HCT116 (cell line): ENCODE data around the gene HEMK1. TPM values are rescaled to one million over a fixed set of nuclear protein-coding genes. Genes with fewer than 3 reads are reported as not detected.

Experiments
- ATAC-seq: fragments of 200-7000 bp; cut with Tn5 transposase; 2 replicates; pipeline ENCODE4 v1.9.1; 2020; ENCODE audit warnings: mild to moderate bottlenecking, moderate library complexity
- BruUV-seq: library from RNA; stranded (reverse); fragments of 400-500 nt; replicated peaks from 2 replicates; lab custom pipeline; 2021; lab: Mats Ljungman, UMichigan
- CTCF ChIA-PET: fragments of 300-600 bp; sonication (Branson Sonifier 250); formaldehyde crosslinking; loops from one replicate; lab custom pipeline; 2021; ENCODE audit warnings: antibody characterized with exemption; lab: Charles Lee
- POLR2A ChIA-PET: fragments of 300-600, 350-600 bp; sonication (Branson Sonifier 250); formaldehyde crosslinking; loops from one replicate; lab custom pipeline; 2021; ENCODE audit warnings: antibody characterized with exemption; lab: Charles Lee
- RAD21 ChIA-PET, 2 experiments: fragments of 300-600 bp; sonication (Branson Sonifier 250); formaldehyde crosslinking; loops; one replicate each; lab custom pipeline; 2023; ENCODE audit warnings: low total read pairs in 2 of 2; ENCODE audit not compliant: uncharacterized antibody in 2 of 2, unreplicated experiment in 2 of 2, low non-redundant PET in 1 of 2; lab: Charles Lee
- DNase-seq: peaks from one replicate; pipeline ENCODE4 v3.0.0-alpha.2; 2010; ENCODE audit warnings: low read depth, low spot score
- H2AFZ ChIP-seq: fragments of 200-600 bp; shearing (Covaris generic), sonication (generic); 2 replicates; pipeline ENCODE4 v1.6.1; 2017; ENCODE audit warnings: low read depth, mixed run types, mixed read lengths, antibody characterized with exemption, low read length; ENCODE audit not compliant: poor library complexity, severe bottlenecking
- H3K27ac ChIP-seq: 2 replicates; pipeline ENCODE4 v1.5.1; 2012; ENCODE audit warnings: low read depth, low read length
- H3K27me3 ChIP-seq: fragments of 200-600 bp; sonication (generic); 2 replicates; pipeline ENCODE4 v1.6.1; 2016; ENCODE audit warnings: mixed run types, low read length, mixed read lengths; ENCODE audit not compliant: insufficient read depth
- H3K36me3 ChIP-seq, 2 experiments: fragments of 200-500 bp in 1 of 2; fragments of 200-600 bp in 1 of 2; sonication (Bioruptor generic) in 1 of 2; sonication (generic) in 1 of 2; 2 replicates each; pipeline versions ENCODE4 v1.5.1 to v1.6.1; 2014 to 2016; ENCODE audit warnings: low read length in 2 of 2, inconsistent platforms in 1 of 2, mixed read lengths in 1 of 2, mixed run types in 1 of 2; ENCODE audit not compliant: insufficient read depth in 2 of 2, control insufficient read depth in 1 of 2
- H3K4me1 ChIP-seq, 2 experiments: fragments of 200-600 bp in 1 of 2; sonication (generic) in 1 of 2; 2 replicates each; pipeline versions ENCODE4 v1.5.1 to v1.6.1; 2012 to 2017; ENCODE audit warnings: low read length in 2 of 2, inconsistent platforms in 1 of 2, mild to moderate bottlenecking in 1 of 2, mixed read lengths in 1 of 2, mixed run types in 1 of 2, moderate library complexity in 1 of 2; ENCODE audit not compliant: insufficient read depth in 2 of 2, control insufficient read depth in 1 of 2
- H3K4me2 ChIP-seq: fragments of 200-600 bp; sonication (generic); 2 replicates; pipeline ENCODE4 v1.6.1; 2017; ENCODE audit warnings: mixed run types, low read length, mixed read lengths
- H3K4me3 ChIP-seq, 2 experiments: fragments of 200-600 bp in 1 of 2; sonication (generic) in 1 of 2; replicated peaks in 1 of 2; 2 replicates each; pipeline ENCODE4 v1.5.1; 2011 to 2016; ENCODE audit warnings: low read length in 2 of 2, control low read depth in 1 of 2, low read depth in 1 of 2, mild to moderate bottlenecking in 1 of 2, mixed read lengths in 1 of 2, mixed run types in 1 of 2
- H3K79me2 ChIP-seq: fragments of 200-600 bp; sonication (generic); 2 replicates; pipeline ENCODE4 v1.6.1; 2017; ENCODE audit warnings: mild to moderate bottlenecking, mixed run types, low read length, moderate library complexity, mixed read lengths; ENCODE audit not compliant: insufficient read depth
- H3K9ac ChIP-seq: fragments of 200-600 bp; sonication (generic); 2 replicates; pipeline ENCODE4 v1.6.1; 2016; ENCODE audit warnings: low read length, mixed read lengths
- H3K9me2 ChIP-seq: fragments of 200-600 bp; sonication (generic), shearing (Covaris generic); 2 replicates; pipeline ENCODE4 v1.6.1; 2017; ENCODE audit warnings: mixed run types, mild to moderate bottlenecking, moderate library complexity; ENCODE audit not compliant: insufficient read depth
- H3K9me3 ChIP-seq, 2 experiments: fragments of 200-500 bp in 1 of 2; fragments of 200-600 bp in 1 of 2; sonication (Bioruptor generic) in 1 of 2; sonication (generic) in 1 of 2; 2 replicates each; pipeline ENCODE4 v1.6.1; 2014 to 2017; ENCODE audit warnings: low read length in 2 of 2, mixed read lengths in 2 of 2, inconsistent platforms in 1 of 2, low read depth in 1 of 2, mild to moderate bottlenecking in 1 of 2, mixed run types in 1 of 2, moderate library complexity in 1 of 2; ENCODE audit not compliant: control insufficient read depth in 1 of 2, insufficient read depth in 1 of 2
- H4K20me1 ChIP-seq: fragments of 200-600 bp; sonication (generic), shearing (Covaris generic); 2 replicates; pipeline ENCODE4 v1.6.1; 2017; ENCODE audit warnings: mixed run types, mild to moderate bottlenecking, moderate library complexity; ENCODE audit not compliant: insufficient read depth
- CBX3 ChIP-seq: IDR thresholded peaks from 2 replicates; pipeline ENCODE4 v1.6.1; 2012; ENCODE audit warnings: low read depth
- EGR1 ChIP-seq: IDR thresholded peaks from 2 replicates; pipeline ENCODE4 v1.6.1; 2012; ENCODE audit warnings: low read depth
- ELF1 ChIP-seq: IDR thresholded peaks from 2 replicates; pipeline ENCODE4 v1.6.1; 2012; ENCODE audit warnings: low read depth, borderline replicate concordance
- EZH2 ChIP-seq: fragments of 200-600 bp; sonication (generic); IDR thresholded peaks from 2 replicates; pipeline ENCODE4 v1.6.1; 2017; ENCODE audit warnings: antibody characterized with exemption, mixed run types
- EZH2phosphoT487 ChIP-seq: fragments of 200-600 bp; IDR thresholded peaks from 2 replicates; pipeline ENCODE4 v1.6.1; 2018; ENCODE audit warnings: antibody characterized with exemption, borderline replicate concordance
- JUND ChIP-seq: IDR thresholded peaks from 2 replicates; pipeline ENCODE4 v1.6.1; 2012
- MAX ChIP-seq: IDR thresholded peaks from 2 replicates; pipeline ENCODE4 v1.6.1; 2012
- POLR2AphosphoS5 ChIP-seq: IDR thresholded peaks from 2 replicates; pipeline ENCODE4 v1.6.1; 2011; ENCODE audit warnings: mild to moderate bottlenecking, low read depth, low read length, moderate library complexity
- RAD21 ChIP-seq: IDR thresholded peaks from 2 replicates; pipeline ENCODE4 v1.6.1; 2012; ENCODE audit warnings: low read depth, mild to moderate bottlenecking
- REST ChIP-seq: IDR thresholded peaks from 2 replicates; pipeline ENCODE4 v1.6.1; 2012; ENCODE audit warnings: low read depth
- YY1 ChIP-seq: IDR thresholded peaks from 2 replicates; pipeline ENCODE4 v1.6.1; 2011; ENCODE audit warnings: low read length, low read depth, moderate library complexity, mild to moderate bottlenecking; ENCODE audit not compliant: insufficient replicate concordance; ENCODE audit errors: extremely low read depth
- ZBTB33 ChIP-seq: IDR thresholded peaks from 2 replicates; pipeline ENCODE4 v1.6.1; 2011; ENCODE audit warnings: mild to moderate bottlenecking, low read length, moderate library complexity; ENCODE audit not compliant: insufficient replicate concordance; ENCODE audit errors: extremely low read depth
- ZFX ChIP-seq: fragments of 450-650 bp; IDR thresholded peaks from 2 replicates; pipeline ENCODE4 v1.6.1; 2017
- ZNF274 ChIP-seq: fragments of 200-500 bp; sonication (Bioruptor generic); IDR thresholded peaks from 2 replicates; pipeline ENCODE4 v1.6.1; 2014; ENCODE audit warnings: mild to moderate bottlenecking, low read depth, low read length, inconsistent platforms
- intact Hi-C: fragments of 100-400 bp; cut with micrococcal nuclease; formaldehyde crosslinking; loops from 2 replicates; pipeline ENCODE4 v1.10.0; 2022
- total RNA-seq: library from RNA; stranded (reverse); gene quantifications from one replicate; pipeline ENCODE4 v1.2.1, GENCODE V29; 2021; ENCODE audit not compliant: unreplicated experiment
- TF ChIP-seq, protein P1 (sequence below), 3 experiments: fragments of 200-600 bp in 1 of 3; sonication (generic) in 1 of 3; IDR thresholded peaks in 2 of 3; conservative IDR thresholded peaks in 1 of 3; 2 replicates each; pipeline ENCODE4 v1.5.1; 2012 to 2017; ENCODE audit warnings: low read depth in 2 of 3, low read length in 2 of 3, antibody characterized with exemption in 1 of 3, borderline replicate concordance in 1 of 3, control low read depth in 1 of 3, mild to moderate bottlenecking in 1 of 3, mixed read lengths in 1 of 3, mixed run types in 1 of 3, moderate library complexity in 1 of 3; ENCODE audit not compliant: insufficient read depth in 1 of 3
- TF ChIP-seq, protein P2 (sequence below): IDR thresholded peaks from 2 replicates; pipeline ENCODE4 v1.6.1; 2012

The HEMK1 gene
- total RNA-seq, 1 experiment from 2014 or later = 20.5 TPM

- ChIA-PET POLR2A (interaction anchor here (0.9 kb wide), 1 partner anchor 39 kb away, joined by 3 read pairs; no protein-coding TSS in a partner anchor), CTCF (no interaction called here), RAD21 (no interaction called here)
- Histone ChIP-seq H4K20me1 (no peaks in the 10 kb centered on the region), H2AFZ (no peak overlapping the region), H3K79me2 (no peaks in the 10 kb centered on the region), H3K9me2 (no peaks in the 10 kb centered on the region), H3K27me3 (no peaks in the 10 kb centered on the region), H3K4me1 (peaks cover 7 to 14% of the 10 kb centered on the region in 2 experiments), H3K4me2 (no peak overlapping the region), H3K4me3 (no peak overlapping the region), H3K9ac (no peak overlapping the region), H3K27ac (no peak overlapping the region), H3K9me3 (no peaks in the 10 kb centered on the region)
- ATAC-seq = no peak
- no TSS peak for BruUV-seq
- no peak for DNase-seq
- intact Hi-C loops = no loop called here
- no peak for TF ChIP-seq EGR1
- TF ChIP-seq EZH2phosphoT487 = no peak
- TF ChIP-seq RAD21 = no peak
- no peak for TF ChIP-seq ELF1
- TF ChIP-seq POLR2AphosphoS5 = no peak
- TF ChIP-seq, protein P1, sequence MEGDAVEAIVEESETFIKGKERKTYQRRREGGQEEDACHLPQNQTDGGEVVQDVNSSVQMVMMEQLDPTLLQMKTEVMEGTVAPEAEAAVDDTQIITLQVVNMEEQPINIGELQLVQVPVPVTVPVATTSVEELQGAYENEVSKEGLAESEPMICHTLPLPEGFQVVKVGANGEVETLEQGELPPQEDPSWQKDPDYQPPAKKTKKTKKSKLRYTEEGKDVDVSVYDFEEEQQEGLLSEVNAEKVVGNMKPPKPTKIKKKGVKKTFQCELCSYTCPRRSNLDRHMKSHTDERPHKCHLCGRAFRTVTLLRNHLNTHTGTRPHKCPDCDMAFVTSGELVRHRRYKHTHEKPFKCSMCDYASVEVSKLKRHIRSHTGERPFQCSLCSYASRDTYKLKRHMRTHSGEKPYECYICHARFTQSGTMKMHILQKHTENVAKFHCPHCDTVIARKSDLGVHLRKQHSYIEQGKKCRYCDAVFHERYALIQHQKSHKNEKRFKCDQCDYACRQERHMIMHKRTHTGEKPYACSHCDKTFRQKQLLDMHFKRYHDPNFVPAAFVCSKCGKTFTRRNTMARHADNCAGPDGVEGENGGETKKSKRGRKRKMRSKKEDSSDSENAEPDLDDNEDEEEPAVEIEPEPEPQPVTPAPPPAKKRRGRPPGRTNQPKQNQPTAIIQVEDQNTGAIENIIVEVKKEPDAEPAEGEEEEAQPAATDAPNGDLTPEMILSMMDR (IDR thresholded peaks at IDR 0.05 in 2 of 3, conservative IDR thresholded peaks at IDR 0.05 in 1 of 3; ENCODE audit: borderline replicate concordance in 1 of 3, insufficient read depth in 1 of 3, low read depth in 2 of 3, low read length in 2 of 3) = no peak
- no peak for TF ChIP-seq YY1
- TF ChIP-seq, protein P2, sequence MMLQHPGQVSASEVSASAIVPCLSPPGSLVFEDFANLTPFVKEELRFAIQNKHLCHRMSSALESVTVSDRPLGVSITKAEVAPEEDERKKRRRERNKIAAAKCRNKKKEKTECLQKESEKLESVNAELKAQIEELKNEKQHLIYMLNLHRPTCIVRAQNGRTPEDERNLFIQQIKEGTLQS = no peak
- TF ChIP-seq EZH2 = no peak
- no peak for TF ChIP-seq ZBTB33
- TF ChIP-seq ZFX = no peak
- no peak for TF ChIP-seq CBX3
- no peak for TF ChIP-seq REST
- no peak for TF ChIP-seq ZNF274
- no peak for TF ChIP-seq JUND
- TF ChIP-seq MAX = no peak
- TF ChIP-seq, all 23 proteins: peak for 0
- H3K36me3 ChIP-seq = no peaks in the 10 kb centered on the region
These were observed 6.5 kb upstream of the HEMK1 start for GRCh38 chr3:50562861-50563260.
